Activated T-helper 17 cell treated with anti-CD3 and anti-CD28 coated beads, Interleukin-2, amount 50 U/mL, for 72 hours (primary cell): Measurements from ENCODE around the gene TDP2. TPM values are rescaled to one million over a fixed set of nuclear protein-coding genes. Genes with fewer than 3 reads are reported as not detected.
A peak's percentile ranks its signal among the peaks of the same experiment; 100 is the strongest.

Experiments used
- ATAC-seq: fragments of 150-1000 bp; cut with Tn5 transposase; replicated peaks from 2 replicates; pipeline ENCODE4 v1.10.0; 2021; ENCODE audit warnings: mild to moderate bottlenecking, moderate library complexity
- H3K27ac Mint-ChIP-seq: one replicate; pipeline ENCODE4 v1.8.0; 2022; ENCODE audit warnings: mixed read lengths
- H3K27me3 Mint-ChIP-seq: one replicate; pipeline ENCODE4 v1.8.0; 2022; ENCODE audit warnings: mixed read lengths
- H3K36me3 Mint-ChIP-seq: one replicate; pipeline ENCODE4 v1.8.0; 2022; ENCODE audit warnings: low read depth, mild to moderate bottlenecking, mixed read lengths
- H3K4me1 Mint-ChIP-seq: one replicate; pipeline ENCODE4 v1.8.0; 2022; ENCODE audit warnings: mixed read lengths
- H3K4me3 Mint-ChIP-seq: one replicate; pipeline ENCODE4 v1.8.0; 2022; ENCODE audit warnings: mild to moderate bottlenecking, mixed read lengths
- H3K9me3 Mint-ChIP-seq: one replicate; pipeline ENCODE4 v1.8.0; 2022; ENCODE audit warnings: mixed read lengths
- total RNA-seq, 2 donors: library from RNA; stranded (reverse); gene quantifications; one replicate each; pipeline ENCODE4 v1.2.3, GENCODE V29; 2022

TDP2 gene
- total RNA-seq, 2 donors from 2014 or later, result 51.6 to 55.3 TPM

GRCh38 chr6:24614043-24614420, 52.7 kb downstream of the TDP2 start:
- no peak for ATAC-seq
- Mint-ChIP-seq H3K9me3 (no peaks in the 10 kb centered on the region), H3K4me1 (peaks cover 3% of the 10 kb centered on the region), H3K27ac (no peak overlapping the region), H3K27me3 (peaks cover 8% of the 10 kb centered on the region), H3K4me3 (no peak overlapping the region), H3K36me3 (no peaks in the 10 kb centered on the region)

DNA sequence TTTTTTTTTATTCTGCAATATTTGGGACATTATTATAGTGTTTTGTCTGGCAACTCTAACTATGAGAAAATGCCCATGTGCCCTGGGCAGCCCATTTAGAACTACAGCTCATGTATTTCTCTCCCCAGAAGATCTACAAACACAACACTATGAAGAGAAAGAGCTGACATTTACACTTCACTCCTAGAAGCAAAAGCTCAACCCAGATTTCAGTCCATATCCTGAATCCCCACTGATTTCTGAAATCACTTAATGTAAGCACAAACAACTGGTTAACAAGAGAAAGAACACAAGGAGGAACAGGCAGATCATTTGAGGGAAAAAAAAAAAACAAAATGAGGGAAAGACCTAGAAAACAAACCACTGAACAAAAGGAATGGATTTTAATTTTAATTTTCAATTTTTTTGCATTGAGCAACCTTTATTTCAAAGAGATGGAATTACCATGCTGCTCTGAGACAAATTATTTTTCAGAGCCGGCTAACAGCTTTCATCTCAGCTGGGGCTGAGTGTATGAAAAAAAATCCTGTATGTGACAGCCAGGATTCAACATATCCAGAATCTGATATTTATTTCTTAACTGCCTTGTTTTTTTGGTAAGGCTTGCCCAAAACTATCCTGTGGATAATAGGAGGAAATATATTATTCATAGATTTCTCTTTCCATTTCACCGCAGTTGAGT, 53.2 kb downstream of the TDP2 start:
- no peak overlapping the region for H3K27ac Mint-ChIP-seq
- peaks cover under 1% of the 10 kb centered on the region for H3K4me1 Mint-ChIP-seq
- H3K9me3 Mint-ChIP-seq, result no peaks in the 10 kb centered on the region
- H3K4me3 Mint-ChIP-seq, result no peak overlapping the region
- no peak for ATAC-seq
- peaks cover 8% of the 10 kb centered on the region for H3K27me3 Mint-ChIP-seq
- H3K36me3 Mint-ChIP-seq, result no peaks in the 10 kb centered on the region

GRCh38 chr6:24610672-24611071, 56.0 kb downstream of the TDP2 start:
- Mint-ChIP-seq H3K9me3 (no peaks in the 10 kb centered on the region), H3K27ac (no peak overlapping the region), H3K4me1 (no peaks in the 10 kb centered on the region), H3K27me3 (peaks cover 8% of the 10 kb centered on the region), H3K4me3 (no peak overlapping the region), H3K36me3 (no peaks in the 10 kb centered on the region)
- no peak for ATAC-seq

- Mint-ChIP-seq H3K9me3 (no peaks in the 10 kb centered on the region), H3K36me3 (no peaks in the 10 kb centered on the region), H3K4me3 (no peak overlapping the region), H3K4me1 (no peaks in the 10 kb centered on the region), H3K27me3 (peaks cover 3% of the 10 kb centered on the region), H3K27ac (no peak overlapping the region)
- ATAC-seq, result no peak
Observed at GRCh38 chr6:24607310-24608105, 59.2 kb downstream of the TDP2 start.

DNA sequence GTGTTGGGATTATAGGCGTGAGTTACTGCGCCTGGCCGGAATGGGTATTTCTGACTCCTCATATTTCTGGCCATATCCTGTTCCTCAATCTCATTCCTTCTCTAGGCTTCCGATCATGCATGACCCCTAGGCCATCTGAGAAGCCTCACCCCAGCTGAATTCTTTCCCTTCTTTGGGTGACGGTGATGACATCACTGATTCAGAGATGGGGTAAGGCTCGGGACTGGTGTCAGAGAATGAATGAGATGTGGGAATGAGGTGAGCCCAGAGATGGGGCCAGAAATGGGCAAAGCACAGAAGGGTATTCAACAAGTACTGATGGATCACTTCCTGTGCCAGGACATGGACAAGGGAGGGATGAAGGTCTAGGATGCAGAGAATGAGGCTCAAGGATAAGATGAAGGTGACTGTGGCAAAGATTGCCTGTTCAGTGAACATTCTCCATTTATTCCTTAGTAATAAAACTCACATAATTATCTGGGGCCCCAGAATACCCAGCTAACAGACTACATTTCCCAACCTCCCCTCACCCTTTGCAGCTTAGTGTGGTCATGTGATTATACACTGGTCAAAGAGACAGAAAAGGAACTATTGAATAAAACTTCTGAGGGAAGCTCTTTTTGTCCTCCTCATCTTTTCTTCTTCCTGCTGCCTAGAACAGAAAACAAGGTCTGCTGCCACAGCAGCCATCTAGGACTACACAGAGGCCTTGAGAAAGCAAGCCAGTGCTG, 60.3 kb downstream of the TDP2 start:
- H3K9me3 Mint-ChIP-seq, result no peaks in the 10 kb centered on the region
- no peak overlapping the region for H3K4me3 Mint-ChIP-seq
- no peak for ATAC-seq
- H3K27me3 Mint-ChIP-seq, result peaks cover 3% of the 10 kb centered on the region
- no peak overlapping the region for H3K27ac Mint-ChIP-seq
- no peaks in the 10 kb centered on the region for H3K36me3 Mint-ChIP-seq
- no peaks in the 10 kb centered on the region for H3K4me1 Mint-ChIP-seq

GRCh38 chr6:24603241-24603640, 63.5 kb downstream of the TDP2 start:
- Mint-ChIP-seq H3K9me3 (no peaks in the 10 kb centered on the region), H3K36me3 (no peaks in the 10 kb centered on the region)

GRCh38 chr6:24600903-24601302, 65.8 kb downstream of the TDP2 start:
- Mint-ChIP-seq H3K9me3 (no peaks in the 10 kb centered on the region), H3K27me3 (peaks cover 3% of the 10 kb centered on the region), H3K4me1 (no peaks in the 10 kb centered on the region), H3K36me3 (no peaks in the 10 kb centered on the region), H3K27ac (peak overlapping the region; percentile 66), H3K4me3 (no peak overlapping the region)
- no peak for ATAC-seq

More at GRCh38 chr6:24603241-24603640, 63.5 kb downstream of the TDP2 start:
- ATAC-seq, result no peak
- Mint-ChIP-seq H3K4me1 (no peaks in the 10 kb centered on the region), H3K27me3 (peaks cover 3% of the 10 kb centered on the region), H3K27ac (no peak overlapping the region), H3K4me3 (no peak overlapping the region)

Other genes with a start within 250 kb of the TDP2 start
- under 1 TPM; 0.73 to 0.79 TPM for gene GPLD1, start 177.3 kb downstream of the TDP2 start, total RNA-seq
- 1 to 10 TPM; 4.5 to 6.4 TPM for gene ALDH5A1, start 171.9 kb downstream of the TDP2 start, total RNA-seq
- under 1 TPM; 0.66 to 0.76 TPM for gene KIAA0319, start 20.7 kb downstream of the TDP2 start, total RNA-seq
- gene ACOT13, start 178 bp upstream of the TDP2 start, total RNA-seq, result 10 to 100 TPM; 19.2 to 23.5 TPM
- gene C6orf62, start 52.3 kb upstream of the TDP2 start, total RNA-seq, result 100 to 1,000 TPM; 106 to 185 TPM
- gene GMNN, start 108.0 kb upstream of the TDP2 start, total RNA-seq, result 10 to 100 TPM; 61.3 to 80.4 TPM
- under 1 TPM; 0.43 to 0.45 TPM for gene ARMH2, start 132.0 kb upstream of the TDP2 start, total RNA-seq